GM19025 (cell line): Measurements from ENCODE around the gene SUDS3.

ENCODE experiments used
- ATAC-seq: cut with Tn5 transposase; IDR thresholded peaks from one replicate; pipeline ENCODE4 v1.9.1; 2021; ENCODE audit warnings: mild to moderate bottlenecking, low read depth, moderate library complexity; ENCODE audit not compliant: unreplicated experiment

SUDS3 gene

DNA sequence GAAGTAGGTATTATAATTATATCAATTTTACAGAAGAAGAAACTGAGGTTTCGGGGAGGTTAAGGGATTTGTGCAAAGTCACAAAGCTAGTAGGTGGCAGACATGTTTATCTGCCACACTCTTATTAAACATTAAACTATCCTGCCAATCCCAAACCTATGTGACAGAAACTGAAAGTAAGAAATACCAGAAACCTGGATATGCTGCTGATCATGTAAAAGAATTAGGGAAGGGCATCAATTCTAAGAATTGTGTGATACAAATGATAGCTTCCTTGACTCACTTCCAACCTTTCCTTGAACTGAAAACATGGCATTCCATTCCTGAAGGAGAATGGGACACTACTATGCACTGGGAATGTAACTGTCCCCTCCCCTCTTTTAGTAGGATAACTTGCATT is 20.5 kb upstream of the SUDS3 start:
- ATAC-seq, result no peak

DNA sequence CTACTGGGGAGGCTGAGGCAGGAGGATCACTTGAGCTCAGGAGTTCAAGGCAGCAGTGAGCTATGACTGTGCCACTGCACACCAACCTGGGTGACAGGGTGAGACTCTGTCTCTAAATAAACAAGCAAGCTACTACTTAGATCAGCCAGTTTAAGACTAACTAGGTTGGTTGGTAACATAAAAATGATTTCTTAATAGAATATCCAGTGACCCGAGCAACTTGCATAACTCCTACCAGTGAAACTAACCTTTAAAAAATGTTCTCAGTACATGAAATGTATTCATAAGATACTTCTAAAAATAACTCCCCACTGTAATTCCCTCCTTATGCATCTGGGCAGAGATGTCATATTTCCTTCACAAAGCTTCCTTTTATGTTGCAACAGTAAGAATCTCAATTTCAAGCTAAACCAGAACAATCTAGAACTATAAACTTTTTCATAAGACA is 19.5 kb upstream of the SUDS3 start:
- ATAC-seq, result no peak

DNA sequence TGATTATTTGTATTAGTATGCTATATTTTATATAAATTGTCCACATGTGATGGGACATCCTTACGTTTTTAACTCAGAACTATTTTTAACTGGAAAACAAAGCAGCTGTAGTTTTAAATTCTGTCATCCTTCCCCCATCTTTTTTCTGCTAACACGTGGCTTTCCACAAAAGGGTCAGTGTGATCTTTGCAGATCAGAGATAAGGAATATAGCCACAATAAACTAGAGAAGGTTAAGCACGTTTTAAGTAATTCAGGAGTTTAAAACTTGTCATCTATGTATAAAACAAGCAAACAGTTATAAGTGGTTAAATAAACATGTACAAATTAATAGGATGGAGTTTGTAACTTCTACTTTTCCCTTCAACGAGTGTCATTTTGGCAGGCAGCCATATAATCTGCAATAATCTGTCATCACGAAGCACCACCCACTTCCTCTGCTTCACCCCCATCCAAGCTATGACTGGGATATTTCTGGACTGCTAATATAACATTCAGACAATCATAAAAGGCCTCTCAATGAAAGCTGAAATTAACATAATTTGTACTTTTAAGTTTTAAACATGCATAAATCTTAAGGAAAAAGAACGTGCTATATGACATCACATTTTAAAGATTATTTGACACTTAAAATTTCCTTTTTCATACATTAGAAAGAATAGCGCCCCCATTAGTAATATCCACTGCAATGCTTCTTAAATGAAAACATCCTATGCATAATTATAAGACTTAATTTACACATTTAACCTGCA is 18.9 kb upstream of the SUDS3 start:
- no peak for ATAC-seq

DNA sequence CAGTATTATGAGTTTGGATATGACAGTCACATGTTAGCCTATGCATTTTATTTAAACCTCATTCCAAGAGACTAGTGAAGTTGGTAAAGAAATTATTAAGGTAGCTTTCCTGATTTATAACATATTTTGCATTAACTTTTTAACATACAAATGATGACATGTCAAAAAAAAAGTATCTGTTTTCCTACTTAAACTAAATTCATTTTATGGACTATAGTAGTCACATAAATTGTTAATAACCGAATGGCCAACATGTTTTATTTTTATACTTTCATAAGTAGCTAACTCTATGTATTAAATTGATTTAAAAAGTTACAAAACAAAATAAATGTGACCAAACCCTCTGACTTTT is 18.4 kb upstream of the SUDS3 start:
- no peak for ATAC-seq

DNA sequence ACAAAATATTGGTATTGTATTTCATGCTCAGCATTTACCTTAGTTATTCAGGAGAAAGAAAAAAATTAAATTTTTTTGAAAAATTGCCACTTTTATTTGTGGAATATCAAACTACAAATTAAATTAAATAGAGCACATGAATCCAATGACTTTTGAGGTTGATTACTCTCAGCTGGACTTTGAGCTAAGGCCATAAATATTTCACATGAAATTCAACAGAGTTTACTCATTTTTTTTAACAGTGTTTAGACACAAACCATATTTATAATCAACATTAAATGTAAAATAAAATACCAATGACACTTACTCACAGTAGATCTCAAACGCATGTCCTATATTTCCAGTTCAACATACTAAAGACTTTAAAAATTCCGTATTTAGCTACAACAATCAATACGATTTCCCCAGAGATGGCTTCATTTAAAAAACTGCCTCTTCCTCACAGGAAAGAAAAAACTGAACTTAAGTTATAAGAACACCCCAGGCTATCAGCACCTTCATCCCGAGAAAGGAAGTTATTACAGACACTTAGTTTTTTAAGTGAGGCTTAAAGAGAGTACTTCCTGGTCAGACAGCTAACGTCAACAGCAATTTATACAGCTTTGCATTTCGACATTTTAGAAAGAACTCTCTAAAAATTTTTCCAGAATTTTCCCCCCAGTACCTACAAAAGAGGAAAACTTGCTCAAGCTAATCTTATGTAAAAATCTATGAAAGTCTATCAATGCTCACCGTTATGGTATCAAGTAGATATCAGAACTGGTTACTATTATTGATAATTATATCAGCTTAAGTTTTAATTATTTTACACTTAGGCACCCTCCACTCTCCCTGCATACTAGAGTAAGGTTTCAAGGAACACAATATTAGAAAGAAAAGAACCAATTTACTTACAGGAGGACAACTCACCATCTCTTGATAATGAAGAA is 17.5 kb upstream of the SUDS3 start:
- ATAC-seq, result no peak

DNA sequence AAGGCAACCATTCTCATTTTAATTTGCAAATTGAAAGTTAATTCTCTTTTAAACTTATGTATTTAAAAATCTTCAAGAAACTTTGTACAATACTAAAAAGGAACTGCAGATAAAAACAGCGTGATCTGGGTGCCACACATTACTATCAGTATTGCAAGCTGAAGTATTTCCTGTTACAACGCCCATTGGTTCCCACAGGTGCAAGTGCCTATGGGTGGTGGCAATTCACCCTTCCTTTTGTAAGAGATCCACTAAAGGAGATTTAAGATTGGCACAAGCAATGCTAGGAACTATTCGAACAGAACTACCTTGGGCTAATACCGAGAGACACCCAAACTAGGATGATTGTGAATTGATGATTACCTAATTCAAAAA is 16.8 kb upstream of the SUDS3 start:
- ATAC-seq, result no peak

DNA sequence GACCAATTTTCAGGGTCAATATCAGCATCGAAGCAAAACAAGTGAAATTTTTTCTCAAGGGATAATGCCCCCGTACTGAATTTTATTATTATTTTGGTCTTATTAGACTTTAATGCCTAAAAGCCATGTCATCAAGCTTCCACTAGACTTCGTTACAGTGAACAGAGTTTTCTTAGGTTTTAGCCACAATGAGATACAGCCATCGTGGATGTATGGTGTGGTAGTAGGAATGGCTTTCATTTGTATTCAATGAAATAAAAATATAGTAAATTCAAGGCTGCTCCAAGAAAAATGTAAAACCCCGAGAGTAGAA is 15.3 kb upstream of the SUDS3 start:
- ATAC-seq, result no peak

DNA sequence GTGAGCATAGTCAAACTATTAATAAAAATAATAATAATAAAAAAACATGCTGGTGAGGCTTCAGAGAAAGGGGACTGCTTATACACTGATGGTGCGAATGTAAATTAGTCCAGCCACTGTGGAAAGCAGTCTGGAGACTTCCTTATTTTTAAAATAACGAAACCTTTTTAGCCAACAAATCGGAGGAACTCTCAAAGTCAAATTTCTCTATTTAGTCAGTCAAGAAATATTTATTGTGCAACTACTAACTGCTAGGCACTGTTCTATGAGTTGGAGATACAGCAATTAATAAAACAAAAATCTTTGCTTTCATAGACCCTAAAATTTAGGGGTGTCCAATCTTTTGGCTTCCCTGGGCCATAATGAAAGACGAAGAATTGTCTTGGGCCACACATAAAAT is 14.5 kb upstream of the SUDS3 start:
- ATAC-seq, result no peak

DNA sequence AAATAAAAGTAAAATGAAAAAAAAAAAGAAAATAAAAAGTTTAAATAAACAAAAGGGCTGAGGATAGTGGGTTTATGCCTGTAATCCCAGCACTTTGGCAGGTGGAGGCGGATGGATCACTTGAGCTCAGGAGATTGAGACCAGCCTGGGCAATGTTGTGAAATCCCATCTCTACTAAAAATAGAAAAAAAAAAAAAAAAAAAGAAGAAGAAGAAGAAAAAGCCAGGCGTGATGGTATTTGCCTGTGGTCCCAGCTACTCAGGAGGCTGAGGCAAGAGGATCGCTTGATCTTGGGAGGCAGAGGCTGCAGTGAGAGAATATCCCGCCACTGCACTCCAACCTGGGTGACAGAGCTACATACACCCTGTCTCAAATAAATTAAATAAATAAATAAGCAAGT is 7.5 kb upstream of the SUDS3 start:
- ATAC-seq, result no peak

DNA sequence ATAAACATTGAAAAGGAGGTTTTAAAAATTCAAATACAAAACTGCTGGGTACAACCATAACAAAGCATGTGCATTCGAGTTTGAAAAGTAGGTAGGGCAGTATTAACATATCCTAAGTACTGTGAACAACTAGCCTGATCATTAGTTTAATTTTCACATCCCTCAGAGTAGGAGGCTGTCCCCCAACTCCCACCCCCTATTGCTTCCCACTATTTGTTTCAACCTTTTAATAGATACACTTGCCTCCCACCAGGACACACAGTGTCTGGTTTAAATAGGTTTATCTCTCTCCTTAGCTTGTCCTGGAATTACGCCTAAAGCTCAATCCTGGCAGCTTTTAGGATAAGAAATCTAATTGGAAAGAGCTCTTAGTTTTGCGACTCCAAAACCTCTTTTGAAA is 5.8 kb upstream of the SUDS3 start:
- no peak for ATAC-seq

DNA sequence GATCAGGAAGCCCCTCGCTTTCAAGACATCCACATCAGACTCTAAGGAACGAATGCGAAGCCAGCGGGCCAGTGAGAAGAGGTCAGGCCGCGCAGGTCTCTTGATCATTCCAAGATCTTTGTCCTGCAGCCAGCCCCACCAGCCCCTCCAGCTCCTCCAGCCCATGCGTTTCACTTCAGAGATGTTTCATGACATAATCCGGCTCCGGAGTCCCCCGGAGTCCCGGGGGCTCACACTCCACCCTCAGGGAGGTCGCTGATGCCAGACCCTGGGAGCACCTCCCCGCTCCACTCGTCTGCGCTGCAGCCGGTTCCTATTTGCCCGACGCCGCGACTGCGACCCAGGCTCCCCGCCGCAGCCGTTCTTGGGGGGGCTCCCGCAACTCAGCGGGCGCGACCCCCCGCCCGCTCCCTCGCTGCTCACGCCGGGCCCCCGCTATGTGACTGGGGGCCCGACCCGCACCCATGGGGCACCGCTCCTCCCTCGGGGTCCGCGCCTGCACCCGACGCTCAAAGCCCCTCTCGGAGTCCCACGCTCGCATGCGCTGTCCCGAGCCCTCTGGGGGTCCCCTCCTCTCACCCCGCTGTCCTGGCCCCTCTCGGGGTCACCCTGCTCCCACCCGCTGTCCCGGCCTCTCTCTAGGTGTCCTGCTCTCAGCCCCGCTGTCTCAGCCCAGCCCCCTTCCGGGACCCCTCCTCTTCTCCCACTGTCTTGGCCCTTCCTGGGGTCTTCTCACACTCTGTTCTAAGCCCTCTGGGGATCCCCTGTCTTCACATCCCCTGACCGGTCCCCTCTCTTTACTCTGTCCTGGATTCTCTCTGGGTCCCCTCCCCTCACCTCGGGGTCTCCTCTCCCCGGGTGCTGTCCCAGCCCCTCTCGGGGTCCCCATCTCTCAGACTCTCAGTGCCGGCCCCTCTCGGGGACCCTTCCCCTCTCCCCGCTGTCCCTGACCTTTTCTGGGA is 4.8 kb upstream of the SUDS3 start:
- no peak for ATAC-seq

DNA sequence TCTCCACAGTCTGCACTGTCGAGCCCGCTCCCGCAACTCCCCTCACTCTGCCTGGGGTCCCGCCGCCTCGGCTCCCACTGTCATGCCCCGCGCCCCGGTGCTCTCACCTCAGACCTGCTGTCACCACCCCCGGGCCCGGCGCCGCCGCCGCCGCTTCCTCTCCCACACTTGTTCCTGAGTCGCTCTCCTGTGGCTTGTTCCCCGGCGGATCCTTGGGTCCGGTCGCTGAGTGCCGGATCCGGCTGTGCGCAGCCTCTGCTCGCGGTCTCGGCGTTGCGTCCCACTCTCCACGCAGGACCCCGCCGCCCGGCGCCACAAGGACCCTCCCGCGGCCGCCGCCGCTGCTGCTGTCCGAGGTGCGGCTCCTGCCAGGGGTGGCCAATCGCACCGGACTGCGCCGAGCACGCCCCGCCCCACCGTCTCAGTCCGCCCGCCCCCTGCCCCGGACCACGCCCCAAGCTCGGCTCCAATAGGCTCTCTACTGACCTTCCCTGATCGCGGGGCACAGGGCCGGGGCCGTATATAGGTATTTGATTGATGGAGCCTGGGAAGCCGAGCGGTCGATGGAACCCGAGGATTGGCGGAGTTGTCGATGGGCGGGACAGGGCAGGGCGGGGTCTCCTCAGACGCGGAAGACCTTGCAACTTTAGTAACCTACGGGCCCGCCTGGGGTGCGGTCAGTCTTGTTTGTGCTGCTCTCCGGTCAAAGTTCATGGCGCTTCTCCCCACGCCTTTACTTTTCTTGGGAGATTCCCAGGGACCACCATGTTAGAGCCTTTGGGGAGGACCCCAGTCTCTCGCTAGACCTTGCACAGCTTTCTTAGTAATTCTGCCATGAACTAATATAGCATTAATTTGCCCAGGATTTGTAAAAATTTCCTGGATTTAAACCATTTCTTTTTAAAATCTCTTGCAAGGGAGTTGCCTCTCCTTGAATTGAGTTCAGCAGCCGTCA is 3.5 kb upstream of the SUDS3 start, which contains the start of gene TAOK3:
Gene TAOK3, minus strand, starts transcription at position 367 of the 955 bp plus-strand sequence. CDS start 117,340 bp downstream, outside the sequence.
- peak; percentile 78 for ATAC-seq

DNA sequence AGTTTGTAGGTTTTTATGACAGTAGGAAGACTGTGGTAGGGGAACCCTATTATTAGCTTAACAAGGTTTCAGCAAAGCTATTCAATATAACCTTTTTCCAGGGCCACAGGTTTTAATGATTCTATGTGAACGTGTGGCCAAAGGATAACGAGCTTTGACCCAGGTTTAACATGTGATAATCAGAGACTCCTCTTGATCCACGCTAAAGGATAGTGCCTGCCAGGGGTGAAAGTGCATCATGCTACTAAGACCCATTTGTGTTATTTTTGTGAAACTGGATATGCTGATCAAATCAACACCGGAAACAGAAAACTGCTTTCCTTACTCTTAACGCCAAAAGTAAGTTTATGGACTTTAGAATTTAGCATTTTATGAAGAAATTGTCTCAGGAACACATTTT is 2.7 kb upstream of the SUDS3 start:
- ATAC-seq, result no peak

DNA sequence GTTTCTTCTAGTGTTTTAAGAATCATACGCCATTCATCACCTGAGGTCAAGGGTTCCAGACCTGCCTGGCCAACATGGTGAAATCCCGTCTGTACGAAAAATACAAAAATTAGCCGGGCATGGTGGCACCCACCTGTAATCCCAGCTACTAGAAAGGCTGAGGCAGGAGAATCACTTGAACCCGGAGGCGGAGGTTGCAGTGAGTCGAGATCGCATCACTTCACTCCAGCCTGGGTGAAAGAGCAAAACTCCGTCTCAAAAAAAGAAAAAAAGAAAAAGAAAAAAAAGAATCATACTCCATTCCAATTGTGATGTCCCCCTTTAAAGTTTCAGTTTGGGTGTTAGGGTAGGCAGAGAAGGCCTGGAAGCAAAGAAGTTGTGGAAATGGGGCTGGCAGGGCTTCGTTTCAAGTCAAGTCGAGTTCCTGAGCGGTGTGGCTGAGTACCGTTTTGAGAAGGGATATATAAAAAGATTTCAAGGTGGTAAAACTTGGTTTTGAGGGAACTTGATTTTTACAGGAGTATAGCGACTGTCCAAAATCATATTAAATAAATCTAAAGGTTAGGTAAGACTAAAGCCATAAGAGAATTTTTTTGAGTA is 2.1 kb upstream of the SUDS3 start:
- ATAC-seq, result no peak

DNA sequence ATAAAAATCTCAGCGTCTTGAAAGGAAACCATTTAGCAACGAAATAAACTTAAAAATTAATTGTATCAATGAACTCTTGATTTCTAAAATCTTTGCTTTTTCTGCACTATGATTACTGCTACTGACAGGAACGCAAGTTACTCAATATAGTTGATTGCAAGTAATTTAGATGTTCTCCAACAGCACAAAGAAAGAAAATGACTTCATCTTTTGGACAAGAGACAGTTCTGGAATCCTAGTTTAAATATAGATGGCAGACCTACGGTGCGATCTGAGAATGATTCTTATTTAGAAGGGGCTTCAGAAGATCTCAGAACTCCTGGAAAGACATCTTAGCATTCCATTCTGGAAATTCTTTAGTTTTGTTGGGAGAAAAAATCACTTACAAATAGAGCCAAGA is 1.4 kb upstream of the SUDS3 start:
- no peak for ATAC-seq

DNA sequence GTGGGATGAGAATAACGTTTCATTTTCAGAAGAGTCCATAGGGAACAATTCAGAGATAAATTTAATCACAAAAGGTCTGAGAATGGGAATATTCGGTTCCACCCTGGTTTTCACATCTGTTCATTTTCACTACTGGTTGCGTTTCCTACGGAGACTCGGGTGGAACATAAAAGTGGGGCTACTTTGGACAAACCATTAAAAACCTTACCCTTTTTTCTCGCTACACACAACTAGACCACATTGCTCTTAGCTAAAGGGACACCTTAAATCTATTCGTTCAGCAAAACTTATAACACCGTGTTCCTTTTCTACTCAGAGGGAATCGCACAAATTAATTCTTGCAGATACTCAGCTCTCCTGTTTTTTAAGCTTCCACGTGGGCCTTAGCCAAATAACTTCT is 1.0 kb upstream of the SUDS3 start:
- no peak for ATAC-seq

DNA sequence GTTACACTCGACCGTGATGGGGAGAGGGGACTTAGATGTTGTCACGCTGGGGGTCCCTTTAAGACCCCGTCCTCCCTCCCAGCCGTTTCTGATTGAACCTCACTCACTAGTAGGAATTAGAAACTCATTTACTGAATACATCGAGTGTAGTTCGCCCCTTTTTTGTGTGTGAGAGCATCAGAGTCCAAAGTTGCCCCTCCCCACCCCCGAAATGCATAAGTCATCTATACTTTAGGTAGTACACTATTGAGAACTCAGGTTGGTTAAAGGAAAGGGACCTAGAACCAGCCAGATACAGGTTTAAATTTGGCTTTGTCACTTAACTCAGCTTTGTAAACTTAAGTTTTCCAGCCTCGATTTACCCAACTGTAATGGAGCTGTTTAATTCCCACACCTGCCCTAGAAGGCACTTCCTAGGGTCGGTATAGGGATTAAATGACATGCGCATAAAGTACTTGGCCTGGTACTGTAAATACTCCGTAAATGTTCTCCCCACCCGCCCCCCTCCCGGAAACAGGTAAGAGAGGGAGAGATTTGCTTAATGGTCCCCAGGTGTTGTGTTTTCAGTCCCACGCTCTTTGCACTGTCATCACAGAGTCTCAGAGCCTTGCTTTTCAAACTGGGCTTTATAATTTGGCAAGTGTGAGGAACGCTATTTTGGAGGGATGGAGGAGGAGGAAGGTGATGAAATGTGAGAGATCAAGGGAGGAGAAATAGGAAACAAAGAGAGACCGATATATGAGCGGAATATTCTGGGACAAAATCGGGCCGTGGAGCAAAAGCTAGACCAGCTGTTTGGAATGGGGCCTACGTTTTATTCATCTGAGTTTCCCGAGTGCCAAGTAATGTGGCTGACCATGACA is 897 bp downstream of the SUDS3 start:
- ATAC-seq, result no peak

DNA sequence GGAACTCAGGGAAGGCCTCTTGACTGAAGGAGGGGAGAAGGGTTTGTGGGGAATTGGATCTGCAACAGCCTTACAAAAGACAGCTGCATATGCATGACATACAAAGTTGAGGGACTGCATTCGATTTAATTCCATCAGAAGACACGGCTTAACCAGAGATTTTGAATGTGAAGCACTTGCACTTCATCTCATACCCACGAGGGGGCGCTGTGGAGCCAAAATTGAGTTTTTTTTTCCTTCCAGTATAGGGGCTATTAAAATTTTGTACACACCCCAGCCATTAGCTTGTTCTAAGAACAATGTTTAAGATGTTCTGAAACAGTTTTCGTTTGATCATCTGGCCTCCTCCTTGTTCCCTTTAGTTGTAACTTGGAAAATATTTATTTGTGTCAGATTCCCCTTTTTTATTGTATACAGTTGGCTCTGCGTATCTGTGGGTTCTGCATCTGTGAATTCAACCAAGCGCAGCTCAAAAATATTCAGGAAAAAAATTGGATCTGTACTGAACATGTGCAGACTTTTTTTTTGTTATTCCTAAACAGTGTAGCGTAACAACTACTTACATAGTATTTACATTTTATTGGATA is 1.6 kb downstream of the SUDS3 start:
- ATAC-seq, result no peak
